GM23248 (cell line): ENCODE measurements around the gene JMJD4. TPM values are rescaled to one million over a fixed set of nuclear protein-coding genes. Genes with fewer than 3 reads are reported as not detected.

ENCODE experiments used
- DNase-seq: peaks from one replicate; pipeline ENCODE4 v3.0.0-alpha.2; 2015
- H2AFZ ChIP-seq: fragments of 200-600 bp; sonication (generic); 2 replicates; pipeline ENCODE4 v1.6.1; 2016; ENCODE audit warnings: antibody characterized with exemption
- H3F3A ChIP-seq: fragments of 200-600 bp; sonication (generic); 2 replicates; pipeline ENCODE4 v1.6.1; 2016; ENCODE audit warnings: mild to moderate bottlenecking, antibody characterized with exemption, mixed run types; ENCODE audit not compliant: insufficient read depth
- H3K27ac ChIP-seq: fragments of 200-600 bp; sonication (generic); 2 replicates; pipeline ENCODE4 v1.5.1; 2016; ENCODE audit warnings: mild to moderate bottlenecking
- H3K27me3 ChIP-seq: fragments of 200-600 bp; sonication (generic); replicated peaks from 2 replicates; pipeline ENCODE4 v1.6.1; 2016; ENCODE audit warnings: mild to moderate bottlenecking; ENCODE audit not compliant: insufficient read depth
- H3K36me3 ChIP-seq: fragments of 200-600 bp; sonication (generic); 2 replicates; pipeline ENCODE4 v1.6.1; 2016; ENCODE audit warnings: low read depth, mild to moderate bottlenecking
- H3K4me1 ChIP-seq: fragments of 200-600 bp; sonication (generic); 2 replicates; pipeline ENCODE4 v1.6.1; 2016; ENCODE audit warnings: mild to moderate bottlenecking; ENCODE audit not compliant: insufficient read depth
- H3K4me2 ChIP-seq: fragments of 200-600 bp; sonication (generic); one replicate; pipeline ENCODE4 v1.6.1; 2016; ENCODE audit warnings: mild to moderate bottlenecking; ENCODE audit not compliant: unreplicated experiment
- H3K4me3 ChIP-seq: fragments of 200-600 bp; sonication (generic); 2 replicates; pipeline ENCODE4 v1.5.1; 2016; ENCODE audit warnings: mild to moderate bottlenecking
- H3K79me2 ChIP-seq: fragments of 200-600 bp; sonication (generic); 2 replicates; pipeline ENCODE4 v1.6.1; 2016; ENCODE audit warnings: mild to moderate bottlenecking; ENCODE audit not compliant: insufficient read depth
- H3K9ac ChIP-seq: fragments of 200-600 bp; sonication (generic); 2 replicates; pipeline ENCODE4 v1.6.1; 2016; ENCODE audit warnings: mild to moderate bottlenecking
- H3K9me2 ChIP-seq: fragments of 200-600 bp; sonication (generic); 2 replicates; pipeline ENCODE4 v1.6.1; 2016; ENCODE audit warnings: mixed run types, mild to moderate bottlenecking, moderate library complexity; ENCODE audit not compliant: insufficient read depth
- H3K9me3 ChIP-seq: fragments of 200-600 bp; sonication (generic); one replicate; pipeline ENCODE4 v1.6.1; 2017; ENCODE audit warnings: low read depth
- H4K20me1 ChIP-seq: fragments of 200-600 bp; sonication (generic); 2 replicates; pipeline ENCODE4 v1.6.0; 2016; ENCODE audit not compliant: insufficient read depth
- EZH2 ChIP-seq: fragments of 200-600 bp; sonication (generic); IDR thresholded peaks from 2 replicates; pipeline ENCODE4 v1.6.1; 2018; ENCODE audit warnings: antibody characterized with exemption, mild to moderate bottlenecking; ENCODE audit not compliant: insufficient read depth, poor library complexity, severe bottlenecking
- EZH2phosphoT487 ChIP-seq: fragments of 200-600 bp; sonication (generic); IDR thresholded peaks from 2 replicates; pipeline ENCODE4 v1.6.1; 2018; ENCODE audit warnings: antibody characterized with exemption, moderate library complexity, mild to moderate bottlenecking, low read depth; ENCODE audit not compliant: insufficient read depth
- WGBS, 2 experiments: methylation state at CpG; one replicate each; pipeline ENCODE4 v1.1.6; 2015 to 2017; ENCODE audit warnings: low lambda C conversion rate in 2 of 2, low coverage in 1 of 2; ENCODE audit errors: missing lambda C conversion rate in 2 of 2; 5-methylcytosine and 5-hydroxymethylcytosine counted together
- in situ Hi-C: fragments of 300-500 bp; cut with MboI; formaldehyde crosslinking; loops from 2 replicates; pipeline ENCODE4 v1.15.0; 2020
- polyA plus RNA-seq: library from polyadenylated mRNA; unstranded; fragments of >200 nt; fragmentation: Nextera tagmentation; extraction: Ambion mirVana; gene quantifications from 2 replicates; pipeline ENCODE4 v1.2.1, GENCODE V29; 2016
- total RNA-seq: library from RNA; depleted of rRNA; stranded (reverse); fragments of >200 nt; shearing (Covaris generic); gene quantifications from 2 replicates; pipeline ENCODE4 v1.2.3, GENCODE V29; 2014

The JMJD4 gene
- total and polyA plus RNA-seq, 2 experiments from 2014 or later: 16.1 to 26.9 TPM

DNA sequence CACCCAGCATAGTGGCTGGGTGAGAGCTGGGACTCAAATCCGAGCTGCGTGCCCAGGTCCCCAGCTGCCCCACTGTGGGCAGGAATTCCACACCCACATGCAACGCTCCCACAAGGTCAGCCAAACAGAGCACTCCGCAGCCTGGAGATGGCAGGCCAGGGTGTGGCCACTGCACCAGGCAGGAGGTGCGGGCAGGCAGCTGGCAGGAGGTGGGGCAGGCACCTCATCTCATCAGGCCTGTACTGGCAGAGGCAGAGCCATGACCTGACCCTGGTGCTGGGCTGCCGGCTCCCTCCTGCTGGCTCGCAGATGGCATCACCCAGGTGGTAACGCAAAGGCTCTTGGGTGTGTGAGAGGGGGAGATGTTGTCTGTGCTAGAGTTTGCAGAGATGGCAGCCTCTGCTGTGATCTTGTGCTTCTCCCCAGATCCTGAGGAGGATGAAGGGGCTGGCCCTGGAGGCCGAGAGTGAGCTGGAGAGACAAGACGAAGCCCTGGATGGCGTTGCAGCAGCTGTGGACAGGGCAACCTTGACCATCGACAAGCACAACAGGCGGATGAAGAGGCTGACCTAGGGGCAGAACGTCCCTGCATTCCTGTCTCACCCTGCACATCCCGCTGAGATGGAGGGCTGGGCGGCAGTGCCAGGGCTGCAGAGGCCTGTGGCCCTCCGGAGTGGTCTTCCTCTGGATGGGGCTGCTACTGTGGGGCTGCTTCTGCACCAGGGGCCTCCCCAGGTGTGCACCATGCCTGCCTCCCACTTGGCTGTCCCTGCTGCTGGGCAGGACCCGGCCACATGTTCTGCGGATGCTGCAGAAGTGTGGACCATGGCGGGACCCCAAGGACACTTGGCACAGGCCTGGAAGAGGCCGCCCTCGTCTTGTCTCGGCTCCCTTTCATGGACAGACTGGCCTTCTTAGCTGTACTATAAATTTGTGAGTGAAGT, 45.3 kb upstream of the JMJD4 start:
- no peak for TF ChIP-seq EZH2
- no peak for TF ChIP-seq EZH2phosphoT487
- no peak overlapping the region for H2AFZ ChIP-seq
- WGBS, 2 experiments: 86 to 89% methylated on average over 22 to 23 of the region's 23 CpGs
- H3K27ac ChIP-seq: no peak overlapping the region
- H3K79me2 ChIP-seq: no peaks in the 10 kb centered on the region
- DNase-seq: no peak
- peaks cover 29% of the 10 kb centered on the region for H3F3A ChIP-seq
- no peaks in the 10 kb centered on the region for H3K36me3 ChIP-seq
- H3K9ac ChIP-seq: no peak overlapping the region
- H3K4me1 ChIP-seq: peaks cover 32% of the 10 kb centered on the region
- H3K4me2 ChIP-seq: no peak overlapping the region
- H3K9me2 ChIP-seq: no peaks in the 10 kb centered on the region
- no peaks in the 10 kb centered on the region for H3K9me3 ChIP-seq
- H3K4me3 ChIP-seq: no peak overlapping the region
- no peaks in the 10 kb centered on the region for H4K20me1 ChIP-seq
- no peaks in the 10 kb centered on the region for H3K27me3 ChIP-seq
- in situ Hi-C loops: no loop called here

DNA sequence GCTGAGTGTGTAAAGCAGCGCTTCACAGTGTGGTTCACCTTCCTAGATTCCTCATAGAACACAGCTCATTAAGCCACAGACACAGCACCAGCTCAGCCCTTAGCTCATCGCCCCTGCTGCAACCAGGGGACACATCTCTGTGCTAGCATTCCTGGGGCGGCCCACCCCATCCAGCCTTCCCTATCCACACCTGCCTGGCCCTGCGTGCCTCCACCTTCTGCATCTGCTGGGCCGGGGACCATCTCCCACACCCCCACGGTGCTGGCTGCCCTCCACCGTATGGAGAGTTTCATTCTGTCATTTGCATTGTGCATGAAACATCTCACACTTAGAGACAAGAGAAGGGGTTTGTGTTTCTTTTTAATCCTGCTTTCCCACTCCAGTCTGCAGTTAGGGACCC, 44.6 kb upstream of the JMJD4 start:
- no peak overlapping the region for H2AFZ ChIP-seq
- H3K9ac ChIP-seq: no peak overlapping the region
- H3K4me1 ChIP-seq: peaks cover 38% of the 10 kb centered on the region
- peaks cover 36% of the 10 kb centered on the region for H3F3A ChIP-seq
- TF ChIP-seq EZH2phosphoT487: no peak
- no peak for TF ChIP-seq EZH2
- no peaks in the 10 kb centered on the region for H3K79me2 ChIP-seq
- no peak overlapping the region for H3K27ac ChIP-seq
- H3K9me3 ChIP-seq: no peaks in the 10 kb centered on the region
- 93 to 94% methylated on average over 7 of the region's 7 CpGs for whole genome bisulfite sequencing, 2 experiments
- no peaks in the 10 kb centered on the region for H3K36me3 ChIP-seq
- no peak overlapping the region for H3K4me2 ChIP-seq
- H3K9me2 ChIP-seq: no peaks in the 10 kb centered on the region
- no peak for DNase-seq
- H3K4me3 ChIP-seq: no peak overlapping the region
- H3K27me3 ChIP-seq: no peaks in the 10 kb centered on the region
- no peaks in the 10 kb centered on the region for H4K20me1 ChIP-seq
- in situ Hi-C loops: no loop called here

DNA sequence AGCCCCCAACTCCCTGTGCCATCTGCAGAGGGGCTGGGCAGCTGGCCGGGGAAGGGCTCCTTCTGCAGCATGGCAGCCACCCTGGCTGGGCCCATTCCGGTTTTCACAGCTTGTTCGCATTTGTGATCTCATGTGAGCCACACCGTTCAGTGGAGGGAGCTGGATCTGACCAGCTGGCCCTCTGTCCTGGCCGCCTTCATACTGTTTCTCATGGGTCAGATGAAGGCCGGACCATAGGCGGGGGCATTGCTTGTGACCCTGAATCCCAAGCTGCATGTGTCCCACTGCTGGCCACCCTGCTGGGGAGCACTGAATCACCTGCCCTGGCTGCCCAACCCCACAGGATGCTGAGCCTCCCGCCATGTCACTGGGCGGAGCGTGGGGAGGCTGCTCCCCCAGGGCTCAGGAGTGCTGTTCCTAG, 43.9 kb upstream of the JMJD4 start:
- H2AFZ ChIP-seq: no peak overlapping the region
- H3K79me2 ChIP-seq: no peaks in the 10 kb centered on the region
- H3K27me3 ChIP-seq: no peaks in the 10 kb centered on the region
- H3K9me2 ChIP-seq: no peaks in the 10 kb centered on the region
- H3K4me2 ChIP-seq: peak overlapping the region; percentile 19
- 92% methylated on average over 10 of the region's 10 CpGs for WGBS, 2 experiments
- H3K36me3 ChIP-seq: no peaks in the 10 kb centered on the region
- H4K20me1 ChIP-seq: no peaks in the 10 kb centered on the region
- no peaks in the 10 kb centered on the region for H3K9me3 ChIP-seq
- TF ChIP-seq EZH2 (no peak), EZH2phosphoT487 (no peak)
- peak overlapping the region; percentile 27; the same call in 1 of the 2 replicates for H3K27ac ChIP-seq
- no peak overlapping the region for H3K4me3 ChIP-seq
- 0 out of 2 replicates have a peak overlapping the region, but pooled peaks have one; percentile 13 for H3K9ac ChIP-seq
- H3F3A ChIP-seq: peaks cover 38% of the 10 kb centered on the region
- in situ Hi-C loops: no loop called here
- DNase-seq: no peak
- H3K4me1 ChIP-seq: peaks cover 39% of the 10 kb centered on the region

DNA sequence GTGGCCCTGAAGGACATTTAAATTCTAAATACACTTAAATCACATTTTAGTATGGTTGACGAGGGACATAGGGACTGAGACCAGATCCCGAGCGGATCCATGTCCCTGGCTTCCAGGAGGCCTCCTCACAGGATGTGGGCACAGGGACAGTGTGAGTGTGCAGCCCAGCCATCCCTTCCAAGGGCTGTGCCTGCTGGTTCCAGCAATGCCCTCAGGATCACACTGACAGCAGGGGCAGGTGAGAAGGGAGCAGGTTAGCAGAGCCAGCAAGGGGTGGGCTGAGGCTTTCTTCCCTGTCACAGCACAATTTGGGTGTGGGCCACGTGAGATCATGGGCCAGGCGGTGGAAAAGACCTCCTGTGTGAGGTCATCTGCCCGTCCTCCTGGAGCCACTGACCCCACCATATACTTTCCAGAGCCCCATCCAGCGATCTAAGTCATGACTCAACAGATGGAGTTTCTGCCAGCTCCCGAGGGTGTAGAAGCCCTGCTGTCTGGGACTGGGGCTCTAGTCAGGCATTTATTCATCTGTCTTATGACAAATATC, 43.4 kb upstream of the JMJD4 start:
- 41 to 43% methylated on average over 8 of the region's 8 CpGs for WGBS, 2 experiments
- H3K4me1 ChIP-seq: peaks cover 39% of the 10 kb centered on the region
- H3K9me3 ChIP-seq: no peaks in the 10 kb centered on the region
- H3K79me2 ChIP-seq: no peaks in the 10 kb centered on the region
- peak; percentile 88 for DNase-seq
- no peaks in the 10 kb centered on the region for H4K20me1 ChIP-seq
- in situ Hi-C loops: no loop called here
- no peak for TF ChIP-seq EZH2phosphoT487
- no peak for TF ChIP-seq EZH2
- no peak overlapping the region for H3K4me3 ChIP-seq
- peaks cover 38% of the 10 kb centered on the region for H3F3A ChIP-seq
- H3K9me2 ChIP-seq: no peaks in the 10 kb centered on the region
- no peak overlapping the region for H3K9ac ChIP-seq
- H3K4me2 ChIP-seq: peak overlapping the region; percentile 19
- no peaks in the 10 kb centered on the region for H3K36me3 ChIP-seq
- H2AFZ ChIP-seq: no peak overlapping the region
- H3K27ac ChIP-seq: peak overlapping the region; percentile 53
- H3K27me3 ChIP-seq: no peaks in the 10 kb centered on the region
